ENCODE data around the gene SGK1.
"Not testable (repeated sequence)": the region's sequence is repeated elsewhere in the genome, so short reads cannot be mapped to it uniquely, and the experiment has no call there.

SGK1 gene

GRCh38 chr6:134288538-134289203 is 29.2 kb downstream of the SGK1 start:
- POLR2A ChIA-PET: no interaction called here
- no peak for DNase-seq (ENCODE audit: extremely low spot score)
- TF ChIP-seq NFRKB (IDR thresholded peaks at IDR 0.05): no peak
- no peak for TF ChIP-seq LEF1 (IDR thresholded peaks at IDR 0.05; ENCODE audit: borderline replicate concordance)
- no peak for TF ChIP-seq SP1 (IDR thresholded peaks at IDR 0.05)
- no peak for TF ChIP-seq FOXK2 (IDR thresholded peaks at IDR 0.05)
- TF ChIP-seq TARDBP (IDR thresholded peaks at IDR 0.05): no peak
- no peak for TF ChIP-seq ZNF384 (IDR thresholded peaks at IDR 0.05)
- no peak for TF ChIP-seq ARNT (IDR thresholded peaks at IDR 0.05)
- TF ChIP-seq FOXM1 (IDR thresholded peaks at IDR 0.05; ENCODE audit: borderline replicate concordance): no peak
- no peak for TF ChIP-seq FOXA1 (IDR thresholded peaks at IDR 0.05)
- no peak for TF ChIP-seq CTBP1 (IDR thresholded peaks at IDR 0.05; ENCODE audit: borderline replicate concordance)
- TF ChIP-seq ELF4 (IDR thresholded peaks at IDR 0.05): no peak
- no peak for TF ChIP-seq BHLHE40 (IDR thresholded peaks at IDR 0.05; ENCODE audit: borderline replicate concordance)
- no peak for TF ChIP-seq L3MBTL2 (conservative IDR thresholded peaks at IDR 0.05)
- TF ChIP-seq PKNOX1 (IDR thresholded peaks at IDR 0.05): no peak
- TF ChIP-seq HDGF (IDR thresholded peaks at IDR 0.05; ENCODE audit: borderline replicate concordance): no peak
- no peak for TF ChIP-seq SUZ12 (IDR thresholded peaks at IDR 0.05)
- CTCF ChIA-PET: interaction anchor here (1.3 kb wide), 1 partner anchor 11 kb away, joined by 4 read pairs; no protein-coding TSS in a partner anchor

- no peak for TF ChIP-seq LEF1 (IDR thresholded peaks at IDR 0.05; ENCODE audit: borderline replicate concordance)
- TF ChIP-seq NFRKB (IDR thresholded peaks at IDR 0.05): no peak
- no peak for TF ChIP-seq FOXA1 (IDR thresholded peaks at IDR 0.05)
- no peak for TF ChIP-seq BHLHE40 (IDR thresholded peaks at IDR 0.05; ENCODE audit: borderline replicate concordance)
- no peak for TF ChIP-seq HDGF (IDR thresholded peaks at IDR 0.05; ENCODE audit: borderline replicate concordance)
- TF ChIP-seq ELF4 (IDR thresholded peaks at IDR 0.05): no peak
- ChIA-PET POLR2A (no interaction called here), CTCF (interaction anchor here (1.3 kb wide), 1 partner anchor 10 kb away, joined by 4 read pairs; no protein-coding TSS in a partner anchor)
- no peak for DNase-seq (ENCODE audit: extremely low spot score)
Observed at GRCh38 chr6:134287859-134288537, 29.9 kb downstream of the SGK1 start.

- no peak for DNase-seq (ENCODE audit: extremely low spot score)
- CTCF ChIA-PET: interaction anchor here (0.6 kb wide), 2 partner anchors 192 to 358 kb away, joined by 3 read pairs; no protein-coding TSS in a partner anchor
Observed at GRCh38 chr6:134282816-134283215, 35.1 kb downstream of the SGK1 start.

GRCh38 chr6:134281388-134281787 is 36.5 kb downstream of the SGK1 start:
- no peak for DNase-seq (ENCODE audit: extremely low spot score)
- POLR2A ChIA-PET: no interaction called here
- no peak for TF ChIP-seq NFRKB (IDR thresholded peaks at IDR 0.05)
- no peak for TF ChIP-seq PKNOX1 (IDR thresholded peaks at IDR 0.05)
- no peak for TF ChIP-seq FOXK2 (IDR thresholded peaks at IDR 0.05)
- no peak for TF ChIP-seq ZNF384 (IDR thresholded peaks at IDR 0.05)
- TF ChIP-seq SP1 (IDR thresholded peaks at IDR 0.05): no peak
- no peak for TF ChIP-seq FOXM1 (IDR thresholded peaks at IDR 0.05; ENCODE audit: borderline replicate concordance)
- no peak for TF ChIP-seq CTBP1 (IDR thresholded peaks at IDR 0.05; ENCODE audit: borderline replicate concordance)
- TF ChIP-seq FOXA1 (IDR thresholded peaks at IDR 0.05): no peak
- no peak for TF ChIP-seq ELF4 (IDR thresholded peaks at IDR 0.05)
- TF ChIP-seq BHLHE40 (IDR thresholded peaks at IDR 0.05; ENCODE audit: borderline replicate concordance): no peak
- TF ChIP-seq ARNT (IDR thresholded peaks at IDR 0.05): no peak
- TF ChIP-seq LEF1 (IDR thresholded peaks at IDR 0.05; ENCODE audit: borderline replicate concordance): no peak
- TF ChIP-seq L3MBTL2 (conservative IDR thresholded peaks at IDR 0.05): no peak
- TF ChIP-seq TARDBP (IDR thresholded peaks at IDR 0.05): no peak
- no peak for TF ChIP-seq SUZ12 (IDR thresholded peaks at IDR 0.05)
- no peak for TF ChIP-seq HDGF (IDR thresholded peaks at IDR 0.05; ENCODE audit: borderline replicate concordance)
- CTCF ChIA-PET: no interaction called here

More at GRCh38 chr6:134282816-134283215, 35.1 kb downstream of the SGK1 start:
- TF ChIP-seq FOXM1 (IDR thresholded peaks at IDR 0.05; ENCODE audit: borderline replicate concordance) (no peak), NFRKB (IDR thresholded peaks at IDR 0.05) (no peak), SUZ12 (IDR thresholded peaks at IDR 0.05) (no peak), CTBP1 (IDR thresholded peaks at IDR 0.05; ENCODE audit: borderline replicate concordance) (no peak), SP1 (IDR thresholded peaks at IDR 0.05) (no peak)
- POLR2A ChIA-PET: no interaction called here

- no peak for DNase-seq (ENCODE audit: extremely low spot score)
- POLR2A ChIA-PET: no interaction called here
- CTCF ChIA-PET: interaction anchor here (1.3 kb wide), 1 partner anchor 10 kb away, joined by 4 read pairs; no protein-coding TSS in a partner anchor
Observed at GRCh38 chr6:134278000-134278399, 39.9 kb downstream of the SGK1 start.

GRCh38 chr6:134276891-134277377 is 41.0 kb downstream of the SGK1 start:
- CTCF ChIA-PET: interaction anchor here (0.5 to 1.3 kb wide), 2 partner anchors 11 to 115 kb away, joined by 4 read pairs; no protein-coding TSS in a partner anchor
- POLR2A ChIA-PET; DNase-seq (ENCODE audit: extremely low spot score): not testable (repeated sequence)

More at GRCh38 chr6:134278000-134278399, 39.9 kb downstream of the SGK1 start:
- TF ChIP-seq PKNOX1 (IDR thresholded peaks at IDR 0.05) (no peak), FOXM1 (IDR thresholded peaks at IDR 0.05; ENCODE audit: borderline replicate concordance) (no peak), ARNT (IDR thresholded peaks at IDR 0.05) (no peak), FOXA1 (IDR thresholded peaks at IDR 0.05) (no peak), HDGF (IDR thresholded peaks at IDR 0.05; ENCODE audit: borderline replicate concordance) (no peak), SP1 (IDR thresholded peaks at IDR 0.05) (no peak), BHLHE40 (IDR thresholded peaks at IDR 0.05; ENCODE audit: borderline replicate concordance) (no peak), ELF4 (IDR thresholded peaks at IDR 0.05) (no peak), CTBP1 (IDR thresholded peaks at IDR 0.05; ENCODE audit: borderline replicate concordance) (no peak)

All from HEK293T (cell line).